NB4 (cell line): ENCODE data around the gene DNAH17.
A peak's percentile ranks its signal among the peaks of the same experiment; 100 is the strongest.

ENCODE experiments used
- DNase-seq: peaks from one replicate; pipeline ENCODE4 v3.0.0; 2010; ENCODE audit warnings: low read depth
- H3K4me3 ChIP-seq: one replicate; pipeline ENCODE4 v1.5.1; 2011; ENCODE audit warnings: mild to moderate bottlenecking, low read depth, low read length, moderate library complexity
- MYC ChIP-seq: IDR thresholded peaks from 2 replicates; pipeline ENCODE4 v1.6.1; 2011; ENCODE audit warnings: low read depth, low read length
- POLR2A ChIP-seq: IDR thresholded peaks from 2 replicates; pipeline ENCODE4 v1.6.1; 2011; ENCODE audit warnings: mild to moderate bottlenecking; ENCODE audit not compliant: insufficient read length; ENCODE audit errors: extremely low read depth
- TF ChIP-seq, protein P1 (sequence below): IDR thresholded peaks from 2 replicates; pipeline ENCODE4 v1.6.1; 2011; ENCODE audit warnings: low read depth, low read length
- TF ChIP-seq, protein P2 (sequence below): IDR thresholded peaks from one replicate; pipeline ENCODE4 v1.5.1; 2012; ENCODE audit warnings: low read depth, low read length

DNAH17 gene

DNA sequence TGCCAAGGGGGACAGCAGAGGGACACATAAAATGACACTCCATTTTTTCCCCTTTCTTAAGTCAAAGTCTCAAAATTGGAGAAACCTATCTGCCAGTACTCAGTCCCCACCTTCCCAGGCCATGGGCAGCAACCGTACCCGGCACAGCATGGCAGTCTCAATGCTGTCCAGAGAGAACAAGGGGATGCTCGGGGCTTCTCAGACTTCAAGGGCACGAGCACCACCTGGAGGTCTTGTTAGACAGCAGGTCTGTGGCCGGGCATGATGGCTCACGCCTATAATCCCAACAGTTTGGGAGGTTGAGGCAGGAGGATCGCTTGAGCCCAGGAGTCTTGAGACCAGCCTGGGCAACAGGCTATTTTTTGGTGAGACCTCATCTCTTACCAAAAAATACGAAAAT is 3.2 kb downstream of the DNAH17 start:
- no peak overlapping the region for H3K4me3 ChIP-seq
- TF ChIP-seq, protein P1, sequence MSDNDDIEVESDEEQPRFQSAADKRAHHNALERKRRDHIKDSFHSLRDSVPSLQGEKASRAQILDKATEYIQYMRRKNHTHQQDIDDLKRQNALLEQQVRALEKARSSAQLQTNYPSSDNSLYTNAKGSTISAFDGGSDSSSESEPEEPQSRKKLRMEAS = no peak
- TF ChIP-seq, protein P2, sequence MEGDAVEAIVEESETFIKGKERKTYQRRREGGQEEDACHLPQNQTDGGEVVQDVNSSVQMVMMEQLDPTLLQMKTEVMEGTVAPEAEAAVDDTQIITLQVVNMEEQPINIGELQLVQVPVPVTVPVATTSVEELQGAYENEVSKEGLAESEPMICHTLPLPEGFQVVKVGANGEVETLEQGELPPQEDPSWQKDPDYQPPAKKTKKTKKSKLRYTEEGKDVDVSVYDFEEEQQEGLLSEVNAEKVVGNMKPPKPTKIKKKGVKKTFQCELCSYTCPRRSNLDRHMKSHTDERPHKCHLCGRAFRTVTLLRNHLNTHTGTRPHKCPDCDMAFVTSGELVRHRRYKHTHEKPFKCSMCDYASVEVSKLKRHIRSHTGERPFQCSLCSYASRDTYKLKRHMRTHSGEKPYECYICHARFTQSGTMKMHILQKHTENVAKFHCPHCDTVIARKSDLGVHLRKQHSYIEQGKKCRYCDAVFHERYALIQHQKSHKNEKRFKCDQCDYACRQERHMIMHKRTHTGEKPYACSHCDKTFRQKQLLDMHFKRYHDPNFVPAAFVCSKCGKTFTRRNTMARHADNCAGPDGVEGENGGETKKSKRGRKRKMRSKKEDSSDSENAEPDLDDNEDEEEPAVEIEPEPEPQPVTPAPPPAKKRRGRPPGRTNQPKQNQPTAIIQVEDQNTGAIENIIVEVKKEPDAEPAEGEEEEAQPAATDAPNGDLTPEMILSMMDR = no peak
- TF ChIP-seq MYC (no peak), POLR2A (no peak)
- no peak for DNase-seq

GRCh38 chr17:78572239-78573205 is 4.7 kb downstream of the DNAH17 start:
- no peak for TF ChIP-seq MYC
- TF ChIP-seq, protein P1 = no peak
- no peak for TF ChIP-seq POLR2A
- TF ChIP-seq, protein P2 = no peak
- DNase-seq = no peak
- no peak overlapping the region for H3K4me3 ChIP-seq

GRCh38 chr17:78571329-78571728 is 5.9 kb downstream of the DNAH17 start:
- TF ChIP-seq, protein P1 = no peak
- TF ChIP-seq POLR2A (no peak), MYC (no peak)
- TF ChIP-seq, protein P2 = no peak

DNA sequence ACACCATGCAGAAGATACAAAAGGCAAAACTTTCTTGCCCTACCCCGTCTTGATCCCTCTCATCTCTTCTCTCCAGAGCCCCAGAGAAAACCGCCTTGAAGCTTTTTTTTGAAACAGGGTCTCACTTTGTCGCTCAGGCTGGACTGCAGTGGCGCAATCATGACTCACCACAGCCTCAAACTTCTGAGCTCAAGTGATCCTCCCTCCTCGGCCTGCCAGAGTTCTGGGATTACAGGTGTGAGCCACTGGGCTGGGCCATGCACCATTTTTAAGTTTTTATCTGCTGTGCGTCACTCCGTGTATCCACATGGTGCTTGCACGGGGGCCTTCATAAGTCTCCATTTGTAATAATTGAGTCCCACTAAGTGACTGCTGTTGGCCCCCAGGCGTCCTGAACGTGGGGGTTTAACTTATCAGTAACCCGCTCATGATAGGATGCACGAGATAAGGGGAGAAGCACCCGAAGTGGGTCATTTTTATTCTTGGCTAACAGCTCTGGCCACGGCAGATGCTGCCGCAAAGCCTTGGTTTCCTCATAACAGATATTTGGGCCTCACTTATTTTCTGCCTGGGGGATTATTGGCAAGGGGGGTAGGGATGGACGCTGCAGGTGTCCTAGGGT is 8.6 kb downstream of the DNAH17 start:
- no peak overlapping the region for H3K4me3 ChIP-seq
- peak; percentile 92 for DNase-seq
- TF ChIP-seq MYC = no peak
- TF ChIP-seq, protein P1 = no peak
- no peak for TF ChIP-seq POLR2A
- TF ChIP-seq, protein P2 = no peak

More at GRCh38 chr17:78571329-78571728, 5.9 kb downstream of the DNAH17 start:
- no peak for DNase-seq
- H3K4me3 ChIP-seq = no peak overlapping the region

- TF ChIP-seq POLR2A (no peak), MYC (no peak)
- TF ChIP-seq, protein P2 = no peak
- TF ChIP-seq, protein P1 = no peak
- no peak for DNase-seq
- H3K4me3 ChIP-seq = no peak overlapping the region
Observed at GRCh38 chr17:78567991-78568390, 9.2 kb downstream of the DNAH17 start.
